MM.1S (cell line): ENCODE results near the gene PNKP.

Source experiments
- DNase-seq: peaks from one replicate; pipeline ENCODE4 v3.0.0-alpha.2; 2015
- H2AFZ ChIP-seq: fragments of 300-600 bp; sonication (generic); 2 replicates; pipeline ENCODE4 v1.6.0; 2016; ENCODE audit warnings: antibody characterized with exemption, low read length
- H3F3A ChIP-seq: fragments of 300-600 bp; sonication (generic); 2 replicates; pipeline ENCODE4 v1.6.1; 2016; ENCODE audit warnings: mild to moderate bottlenecking, antibody characterized with exemption, low read length, moderate library complexity, mixed read lengths; ENCODE audit not compliant: insufficient read depth
- H3K27ac ChIP-seq: fragments of 300-600 bp; sonication (generic); 2 replicates; pipeline ENCODE4 v1.5.1; 2016; ENCODE audit warnings: mild to moderate bottlenecking, low read length
- H3K27me3 ChIP-seq: fragments of 300-600 bp; sonication (generic); replicated peaks from 2 replicates; pipeline ENCODE4 v1.6.0; 2016; ENCODE audit warnings: low read length; ENCODE audit not compliant: insufficient read depth
- H3K36me3 ChIP-seq: fragments of 300-600 bp; sonication (generic); replicated peaks from 2 replicates; pipeline ENCODE4 v1.6.1; 2016; ENCODE audit warnings: mild to moderate bottlenecking, low read length, mixed read lengths; ENCODE audit not compliant: insufficient read depth
- H3K4me1 ChIP-seq: fragments of 300-600 bp; sonication (generic); 2 replicates; pipeline ENCODE4 v1.6.1; 2016; ENCODE audit warnings: low read length, mixed read lengths
- H3K4me2 ChIP-seq: fragments of 300-600 bp; sonication (generic); 2 replicates; pipeline ENCODE4 v1.6.0; 2016; ENCODE audit warnings: low read depth, low read length
- H3K4me3 ChIP-seq: fragments of 300-600 bp; sonication (generic); 2 replicates; pipeline ENCODE4 v1.5.1; 2016; ENCODE audit warnings: low read length, mixed read lengths
- H3K79me2 ChIP-seq: fragments of 300-600 bp; sonication (generic); 2 replicates; pipeline ENCODE4 v1.6.1; 2016; ENCODE audit warnings: mixed run types, low read length, mixed read lengths
- H3K9ac ChIP-seq: fragments of 300-600 bp; sonication (generic); 2 replicates; pipeline ENCODE4 v1.6.1; 2016; ENCODE audit warnings: low read length, mixed read lengths
- H3K9me2 ChIP-seq: fragments of 300-600 bp; sonication (generic); replicated peaks from 2 replicates; pipeline ENCODE4 v1.6.1; 2016; ENCODE audit warnings: mild to moderate bottlenecking, low read length, mixed read lengths; ENCODE audit not compliant: insufficient read depth
- H3K9me3 ChIP-seq: fragments of 300-600 bp; sonication (generic); replicated peaks from 2 replicates; pipeline ENCODE4 v1.6.1; 2016; ENCODE audit warnings: mild to moderate bottlenecking, low read length, mixed read lengths; ENCODE audit not compliant: insufficient read depth
- H4K20me1 ChIP-seq: fragments of 300-600 bp; sonication (generic); 2 replicates; pipeline ENCODE4 v1.6.1; 2016; ENCODE audit warnings: mild to moderate bottlenecking, low read length, moderate library complexity, mixed read lengths; ENCODE audit not compliant: insufficient read depth
- CTCF ChIP-seq: fragments of 300-600 bp; sonication (generic); IDR thresholded peaks from 2 replicates; pipeline ENCODE4 v1.5.1; 2016; ENCODE audit warnings: antibody characterized with exemption, low read length, mixed read lengths
- EZH2 ChIP-seq: fragments of 300-600 bp; sonication (generic); optimal IDR thresholded peaks from 2 replicates; pipeline ENCODE3; 2017; ENCODE audit warnings: low read depth, mild to moderate bottlenecking, antibody characterized with exemption, low read length, mixed read lengths
- EZH2phosphoT487 ChIP-seq: fragments of 300-600 bp; sonication (generic); IDR thresholded peaks from 2 replicates; pipeline ENCODE4 v1.6.1; 2018; ENCODE audit warnings: antibody characterized with exemption, low read length

PNKP gene

GRCh38 chr19:49857061-49857837, 10.1 kb downstream of the PNKP start:
- no peak overlapping the region for H2AFZ ChIP-seq
- H3K9me3 ChIP-seq = no peaks in the 10 kb centered on the region
- no peak for DNase-seq
- no peak overlapping the region for H3K27ac ChIP-seq
- no peak overlapping the region for H3K4me2 ChIP-seq
- H3K9ac ChIP-seq = no peak overlapping the region
- TF ChIP-seq EZH2phosphoT487 = no peak
- TF ChIP-seq EZH2 = no peak
- no peak for TF ChIP-seq CTCF
- no peaks in the 10 kb centered on the region; the same call in 1 of the 2 replicates for H4K20me1 ChIP-seq
- H3K4me1 ChIP-seq = peaks cover 7% of the 10 kb centered on the region
- no peak overlapping the region for H3K4me3 ChIP-seq
- H3F3A ChIP-seq = peaks cover 15% of the 10 kb centered on the region
- H3K36me3 ChIP-seq = no peaks in the 10 kb centered on the region
- no peaks in the 10 kb centered on the region for H3K9me2 ChIP-seq
- H3K79me2 ChIP-seq = peaks cover 23% of the 10 kb centered on the region
- H3K27me3 ChIP-seq = no peaks in the 10 kb centered on the region

DNA sequence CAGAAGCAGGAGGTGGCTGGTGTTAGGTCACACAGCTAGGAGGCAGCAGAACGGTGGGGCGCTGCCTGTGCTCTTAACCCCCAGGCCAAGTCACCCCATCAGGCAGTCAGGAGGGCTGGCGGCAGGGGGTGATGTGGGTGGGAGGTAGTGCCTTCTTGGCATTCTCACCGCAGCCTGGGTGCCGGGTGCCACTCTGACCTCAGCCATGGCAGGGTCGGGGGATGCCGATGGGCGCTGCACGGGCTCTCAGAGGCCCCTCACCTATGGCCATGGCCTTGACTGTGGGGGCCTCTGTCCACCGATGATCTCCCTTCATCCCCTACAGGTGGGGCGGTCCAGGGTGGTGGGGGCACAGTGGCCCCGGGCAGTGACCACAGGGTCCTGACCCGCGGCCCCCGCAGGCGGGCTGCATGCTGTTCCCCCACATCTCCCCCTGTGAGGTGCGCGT, 10.8 kb downstream of the PNKP start:
- H4K20me1 ChIP-seq = no peaks in the 10 kb centered on the region; the same call in 1 of the 2 replicates
- H3K9me3 ChIP-seq = no peaks in the 10 kb centered on the region
- no peaks in the 10 kb centered on the region for H3K9me2 ChIP-seq
- no peak overlapping the region for H3K4me2 ChIP-seq
- H3K4me1 ChIP-seq = peaks cover 12% of the 10 kb centered on the region
- TF ChIP-seq EZH2phosphoT487 (no peak), EZH2 (no peak), CTCF (no peak)
- peaks cover 19% of the 10 kb centered on the region for H3F3A ChIP-seq
- no peak overlapping the region for H3K4me3 ChIP-seq
- H3K9ac ChIP-seq = no peak overlapping the region
- H3K27me3 ChIP-seq = no peaks in the 10 kb centered on the region
- H3K27ac ChIP-seq = no peak overlapping the region
- H3K36me3 ChIP-seq = no peaks in the 10 kb centered on the region
- H3K79me2 ChIP-seq = peaks cover 29% of the 10 kb centered on the region
- no peak for DNase-seq
- H2AFZ ChIP-seq = no peak overlapping the region

DNA sequence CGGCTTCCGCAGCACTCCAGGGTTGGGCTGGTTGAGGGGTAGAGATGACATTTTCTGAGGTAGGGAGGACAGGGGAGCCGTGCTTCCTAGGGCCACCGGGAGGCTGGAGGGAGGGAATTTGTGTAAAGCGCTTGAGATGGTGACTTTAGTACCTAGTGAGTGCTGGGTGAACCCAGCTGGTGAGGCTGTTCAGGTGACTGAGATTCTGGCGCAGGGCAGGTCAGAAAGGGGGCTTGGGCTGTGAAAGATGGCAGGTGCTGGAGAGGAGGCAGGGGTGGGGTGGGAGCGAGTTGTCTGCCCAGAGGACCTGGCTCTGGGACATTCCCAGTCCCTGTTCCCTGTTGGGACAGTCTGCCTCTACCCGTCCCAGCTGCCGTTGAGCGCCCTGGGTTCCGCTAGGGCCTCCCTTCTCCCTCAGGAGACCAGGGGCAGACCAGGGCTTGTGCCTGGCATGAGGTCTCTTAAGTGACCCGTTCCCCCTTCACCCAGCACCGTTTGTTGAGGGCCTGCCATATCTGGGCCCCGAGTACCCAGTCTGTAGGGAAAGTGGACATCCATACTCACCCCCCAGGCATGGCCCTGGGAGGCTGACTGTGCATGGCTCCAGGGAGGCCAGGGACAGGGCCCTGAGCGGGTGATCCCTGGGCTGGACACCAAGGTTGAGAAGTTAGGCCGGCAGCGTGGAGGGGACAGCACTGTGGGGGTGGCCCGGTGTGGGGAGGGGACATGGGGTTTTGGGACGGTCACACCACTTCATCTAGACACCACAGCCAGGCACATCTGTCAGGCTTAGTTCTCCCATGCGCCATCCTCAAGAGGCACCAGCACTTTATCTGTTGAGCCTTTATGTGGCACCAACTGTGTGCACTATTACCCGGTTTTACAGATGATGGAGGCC, 11.5 kb downstream of the PNKP start:
- Histone ChIP-seq H3K4me3 (no peak overlapping the region), H3K9me3 (no peaks in the 10 kb centered on the region), H3K9me2 (no peaks in the 10 kb centered on the region), H3F3A (peaks cover 19% of the 10 kb centered on the region), H2AFZ (no peak overlapping the region), H3K4me1 (peaks cover 12% of the 10 kb centered on the region), H3K27ac (no peak overlapping the region), H3K79me2 (peaks cover 29% of the 10 kb centered on the region), H3K27me3 (no peaks in the 10 kb centered on the region), H3K36me3 (no peaks in the 10 kb centered on the region), H3K4me2 (no peak overlapping the region), H4K20me1 (no peaks in the 10 kb centered on the region; the same call in 1 of the 2 replicates), H3K9ac (no peak overlapping the region)
- no peak for DNase-seq
- TF ChIP-seq EZH2phosphoT487 (no peak), EZH2 (no peak), CTCF (no peak)
